ENCODE data around the gene SLC23A2.

GRCh38 chr20:4925842-4926530, 75.3 kb downstream of the SLC23A2 start:
- no peak for TF ChIP-seq EZH2 (IDR thresholded peaks at IDR 0.05; ENCODE audit: low read depth)
- TF ChIP-seq, protein P1, sequence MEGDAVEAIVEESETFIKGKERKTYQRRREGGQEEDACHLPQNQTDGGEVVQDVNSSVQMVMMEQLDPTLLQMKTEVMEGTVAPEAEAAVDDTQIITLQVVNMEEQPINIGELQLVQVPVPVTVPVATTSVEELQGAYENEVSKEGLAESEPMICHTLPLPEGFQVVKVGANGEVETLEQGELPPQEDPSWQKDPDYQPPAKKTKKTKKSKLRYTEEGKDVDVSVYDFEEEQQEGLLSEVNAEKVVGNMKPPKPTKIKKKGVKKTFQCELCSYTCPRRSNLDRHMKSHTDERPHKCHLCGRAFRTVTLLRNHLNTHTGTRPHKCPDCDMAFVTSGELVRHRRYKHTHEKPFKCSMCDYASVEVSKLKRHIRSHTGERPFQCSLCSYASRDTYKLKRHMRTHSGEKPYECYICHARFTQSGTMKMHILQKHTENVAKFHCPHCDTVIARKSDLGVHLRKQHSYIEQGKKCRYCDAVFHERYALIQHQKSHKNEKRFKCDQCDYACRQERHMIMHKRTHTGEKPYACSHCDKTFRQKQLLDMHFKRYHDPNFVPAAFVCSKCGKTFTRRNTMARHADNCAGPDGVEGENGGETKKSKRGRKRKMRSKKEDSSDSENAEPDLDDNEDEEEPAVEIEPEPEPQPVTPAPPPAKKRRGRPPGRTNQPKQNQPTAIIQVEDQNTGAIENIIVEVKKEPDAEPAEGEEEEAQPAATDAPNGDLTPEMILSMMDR (conservative IDR thresholded peaks at IDR 0.05): no peak

Data from PC-9 (cell line).